HG02938 (cell line): ENCODE measurements around the gene CEP128.
"Not testable (repeated sequence)": the region's sequence is repeated elsewhere in the genome, so short reads cannot be mapped to it uniquely, and the experiment has no call there.

Experiments used
- ATAC-seq: cut with Tn5 transposase; IDR thresholded peaks from one replicate; pipeline ENCODE4 v1.9.1; 2021; ENCODE audit warnings: mild to moderate bottlenecking, moderate library complexity; ENCODE audit not compliant: unreplicated experiment

CEP128 gene

GRCh38 chr14:80954687-80955299 lies 13.3 kb upstream of the CEP128 start:
- no peak for ATAC-seq

- ATAC-seq: not testable (repeated sequence)
Observed at GRCh38 chr14:80953211-80953610, 11.7 kb upstream of the CEP128 start.

- ATAC-seq: no peak
Observed at GRCh38 chr14:80951491-80951890, 10.0 kb upstream of the CEP128 start.

- ATAC-seq: no peak
Observed at GRCh38 chr14:80948291-80948690, 6.8 kb upstream of the CEP128 start.

- ATAC-seq: no peak
Observed at GRCh38 chr14:80946797-80947196, 5.3 kb upstream of the CEP128 start.

GRCh38 chr14:80946187-80946586 lies 4.6 kb upstream of the CEP128 start:
- ATAC-seq: no peak

GRCh38 chr14:80944861-80945617 lies 3.5 kb upstream of the CEP128 start:
- ATAC-seq: no peak

GRCh38 chr14:80942191-80942600 lies 658 bp upstream of the CEP128 start:
- ATAC-seq: no peak

- ATAC-seq: no peak
Observed at GRCh38 chr14:80940146-80940545, 1.4 kb downstream of the CEP128 start.

- ATAC-seq: no peak
Observed at GRCh38 chr14:80933686-80934085, 7.9 kb downstream of the CEP128 start.

- no peak for ATAC-seq
Observed at GRCh38 chr14:80933282-80933681, 8.3 kb downstream of the CEP128 start.

GRCh38 chr14:80930836-80931389 lies 10.6 kb downstream of the CEP128 start:
- ATAC-seq: peak; percentile 99

- ATAC-seq: no peak
Observed at GRCh38 chr14:80930095-80930494, 11.4 kb downstream of the CEP128 start.

- no peak for ATAC-seq
Observed at GRCh38 chr14:80927083-80927989, 14.2 kb downstream of the CEP128 start.

GRCh38 chr14:80926397-80927082 lies 15.0 kb downstream of the CEP128 start:
- no peak for ATAC-seq

GRCh38 chr14:80924365-80925103 lies 17.0 kb downstream of the CEP128 start:
- no peak for ATAC-seq

- no peak for ATAC-seq
Observed at GRCh38 chr14:80923368-80923767, 18.2 kb downstream of the CEP128 start.

- ATAC-seq: no peak
Observed at GRCh38 chr14:80919622-80920021, 21.9 kb downstream of the CEP128 start.

- ATAC-seq: not testable (repeated sequence)
Observed at GRCh38 chr14:80912013-80912412, 29.5 kb downstream of the CEP128 start.

GRCh38 chr14:80906946-80907345 lies 34.6 kb downstream of the CEP128 start:
- no peak for ATAC-seq
